ENCODE measurements around the gene NR2F6. TPM values are rescaled to one million over a fixed set of nuclear protein-coding genes. Genes with fewer than 3 reads are reported as not detected.

The NR2F6 gene
- total RNA-seq, 1 experiment from 2014 or later, result 26.3 TPM

DNA sequence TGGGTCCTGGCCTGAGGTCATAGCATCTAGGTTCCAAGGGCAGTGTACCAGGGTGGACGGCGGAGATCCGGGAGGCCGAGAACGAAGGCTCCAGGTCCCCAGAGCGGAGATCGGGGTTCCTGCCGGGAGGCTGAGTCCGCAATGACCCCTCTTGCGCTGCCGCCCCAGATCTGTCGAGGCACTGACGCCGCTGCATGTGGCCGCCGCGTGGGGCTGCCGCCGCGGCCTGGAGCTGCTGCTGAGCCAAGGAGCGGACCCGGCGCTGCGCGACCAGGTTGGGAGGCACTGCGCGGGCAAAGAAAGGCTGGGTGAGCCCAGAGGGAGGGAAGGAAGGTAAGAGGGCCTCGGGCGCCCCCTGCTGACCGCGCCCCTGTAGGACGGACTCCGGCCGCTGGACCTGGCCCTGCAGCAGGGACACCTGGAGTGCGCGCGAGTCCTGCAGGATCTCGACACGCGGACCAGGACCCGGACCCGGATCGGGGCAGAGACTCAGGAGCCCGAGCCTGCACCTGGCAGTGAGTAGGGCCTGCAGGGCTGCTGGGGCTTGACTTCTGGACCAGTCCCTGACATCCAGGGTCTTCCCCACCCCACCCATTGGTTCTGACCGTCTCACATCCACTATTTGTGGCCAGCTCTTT lies 36.9 kb upstream of the NR2F6 start:
- intact Hi-C loops (cut with micrococcal nuclease; ENCODE audit: unreplicated experiment), result loop anchor here (2.0 to 10.0 kb wide), 3 partner anchors 78 to 508 kb away; no protein-coding TSS in a partner anchor
- CTCF ChIA-PET, result interaction anchor here (0.6 kb wide), 1 partner anchor 570 kb away, joined by 6 read pairs; no protein-coding TSS in a partner anchor

DNA sequence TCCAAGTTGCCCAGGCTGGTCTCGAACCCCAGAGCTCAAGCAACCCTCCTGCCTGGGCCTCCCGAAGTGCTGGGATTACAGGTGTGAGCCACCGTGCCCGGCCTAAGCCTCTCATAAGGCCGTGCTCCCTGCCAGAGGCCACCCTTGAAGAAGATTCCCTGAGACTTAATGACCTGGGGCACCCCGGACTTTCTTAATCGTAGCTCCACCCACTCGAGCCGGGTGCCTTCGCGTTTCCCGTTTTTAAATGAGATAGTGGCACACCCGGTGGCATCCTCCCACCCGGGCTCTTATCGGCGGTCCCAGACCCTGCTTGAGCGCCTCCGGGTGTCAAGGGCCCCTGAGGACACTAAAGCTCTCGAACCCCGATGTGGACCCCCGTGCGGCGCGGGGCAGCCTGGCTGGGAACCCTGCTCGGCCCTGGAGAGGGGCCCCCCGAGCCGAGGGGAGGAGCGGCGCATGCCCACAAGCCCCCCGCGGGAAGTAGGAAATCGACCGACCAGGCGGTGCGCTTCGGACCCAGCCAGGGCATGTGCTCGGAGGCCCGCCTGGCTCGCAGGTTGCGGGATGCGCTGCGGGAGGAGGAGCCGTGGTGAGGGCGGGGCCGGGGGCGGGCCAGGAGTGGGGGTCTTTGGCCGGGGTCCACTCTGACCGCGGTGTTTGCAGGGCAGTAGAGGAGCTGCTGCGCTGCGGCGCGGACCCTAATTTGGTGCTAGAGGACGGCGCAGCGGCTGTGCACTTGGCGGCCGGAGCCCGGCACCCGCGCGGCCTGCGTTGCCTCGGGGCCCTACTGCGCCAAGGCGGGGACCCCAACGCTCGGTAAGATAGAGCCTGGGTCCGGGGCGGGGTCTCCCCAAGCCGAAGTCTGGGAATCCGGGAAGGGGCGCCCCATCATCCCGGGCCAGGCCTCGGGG lies 35.9 kb upstream of the NR2F6 start, which contains the start of gene ANKLE1:
TSS of gene ANKLE1 (plus strand) at position 511 of the 914 bp plus-strand sequence. CDS start at position 531, 20 bp downstream.
- intact Hi-C loops (cut with micrococcal nuclease; ENCODE audit: unreplicated experiment), result loop anchor here (2.0 to 10.0 kb wide), 3 partner anchors 77 to 507 kb away; no protein-coding TSS in a partner anchor
- no peaks in the 10 kb centered on the region for H3K9me3 ChIP-seq (ENCODE audit: low read depth, low read length, poor library complexity, severe bottlenecking)
- CTCF ChIA-PET, result interaction anchor here (0.6 kb wide), 1 partner anchor 569 kb away, joined by 6 read pairs; no protein-coding TSS in a partner anchor
- BruUV-seq (replicated peaks), result no TSS peak
- H3K4me1 ChIP-seq (ENCODE audit: insufficient read depth, low read length, poor library complexity, severe bottlenecking), result peaks cover 4% of the 10 kb centered on the region
- no peaks in the 10 kb centered on the region for H3K27me3 ChIP-seq (replicated peaks; ENCODE audit: insufficient read depth, low read depth, low read length, poor library complexity)
- peaks cover 4% of the 10 kb centered on the region for H3K36me3 ChIP-seq (ENCODE audit: insufficient read depth, low read length, poor library complexity, severe bottlenecking)
- POLR2A ChIA-PET (ENCODE audit: low non-redundant PET), result no interaction called here
- peak within 1 kb of the TSS; percentile 29 for H3K27ac ChIP-seq (ENCODE audit: low read depth, low read length, poor library complexity, severe bottlenecking)
- peak within 1 kb of the TSS; percentile 55 for H3K4me3 ChIP-seq (ENCODE audit: low read depth, low read length, poor library complexity, severe bottlenecking)
- TF ChIP-seq, protein P1, sequence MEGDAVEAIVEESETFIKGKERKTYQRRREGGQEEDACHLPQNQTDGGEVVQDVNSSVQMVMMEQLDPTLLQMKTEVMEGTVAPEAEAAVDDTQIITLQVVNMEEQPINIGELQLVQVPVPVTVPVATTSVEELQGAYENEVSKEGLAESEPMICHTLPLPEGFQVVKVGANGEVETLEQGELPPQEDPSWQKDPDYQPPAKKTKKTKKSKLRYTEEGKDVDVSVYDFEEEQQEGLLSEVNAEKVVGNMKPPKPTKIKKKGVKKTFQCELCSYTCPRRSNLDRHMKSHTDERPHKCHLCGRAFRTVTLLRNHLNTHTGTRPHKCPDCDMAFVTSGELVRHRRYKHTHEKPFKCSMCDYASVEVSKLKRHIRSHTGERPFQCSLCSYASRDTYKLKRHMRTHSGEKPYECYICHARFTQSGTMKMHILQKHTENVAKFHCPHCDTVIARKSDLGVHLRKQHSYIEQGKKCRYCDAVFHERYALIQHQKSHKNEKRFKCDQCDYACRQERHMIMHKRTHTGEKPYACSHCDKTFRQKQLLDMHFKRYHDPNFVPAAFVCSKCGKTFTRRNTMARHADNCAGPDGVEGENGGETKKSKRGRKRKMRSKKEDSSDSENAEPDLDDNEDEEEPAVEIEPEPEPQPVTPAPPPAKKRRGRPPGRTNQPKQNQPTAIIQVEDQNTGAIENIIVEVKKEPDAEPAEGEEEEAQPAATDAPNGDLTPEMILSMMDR (conservative IDR thresholded peaks at IDR 0.05; ENCODE audit: low read depth, low read length), result no peak
- TF ChIP-seq EZH2 (IDR thresholded peaks at IDR 0.05; ENCODE audit: borderline replicate concordance, low read depth, low read length, poor library complexity, severe bottlenecking), result no peak
- peak; percentile 73 for DNase-seq (ENCODE audit: low spot score)

More for the DNA sequence above, 36.9 kb upstream of the NR2F6 start:
- Histone ChIP-seq H3K9me3 (ENCODE audit: low read depth, low read length, poor library complexity, severe bottlenecking) (no peaks in the 10 kb centered on the region), H3K27me3 (replicated peaks; ENCODE audit: insufficient read depth, low read depth, low read length, poor library complexity) (no peaks in the 10 kb centered on the region), H3K4me1 (ENCODE audit: insufficient read depth, low read length, poor library complexity, severe bottlenecking) (peaks cover 4% of the 10 kb centered on the region), H3K4me3 (ENCODE audit: low read depth, low read length, poor library complexity, severe bottlenecking) (peak overlapping the region; percentile 55), H3K27ac (ENCODE audit: low read depth, low read length, poor library complexity, severe bottlenecking) (peak overlapping the region; percentile 29), H3K36me3 (ENCODE audit: insufficient read depth, low read length, poor library complexity, severe bottlenecking) (no peaks in the 10 kb centered on the region)
- BruUV-seq (replicated peaks), result no TSS peak
- TF ChIP-seq, protein P1 (conservative IDR thresholded peaks at IDR 0.05; ENCODE audit: low read depth, low read length), result peak; percentile 93
- no peak for TF ChIP-seq EZH2 (IDR thresholded peaks at IDR 0.05; ENCODE audit: borderline replicate concordance, low read depth, low read length, poor library complexity, severe bottlenecking)
- POLR2A ChIA-PET (ENCODE audit: low non-redundant PET), result no interaction called here
- DNase-seq (ENCODE audit: low spot score), result peak; percentile 89

DNA sequence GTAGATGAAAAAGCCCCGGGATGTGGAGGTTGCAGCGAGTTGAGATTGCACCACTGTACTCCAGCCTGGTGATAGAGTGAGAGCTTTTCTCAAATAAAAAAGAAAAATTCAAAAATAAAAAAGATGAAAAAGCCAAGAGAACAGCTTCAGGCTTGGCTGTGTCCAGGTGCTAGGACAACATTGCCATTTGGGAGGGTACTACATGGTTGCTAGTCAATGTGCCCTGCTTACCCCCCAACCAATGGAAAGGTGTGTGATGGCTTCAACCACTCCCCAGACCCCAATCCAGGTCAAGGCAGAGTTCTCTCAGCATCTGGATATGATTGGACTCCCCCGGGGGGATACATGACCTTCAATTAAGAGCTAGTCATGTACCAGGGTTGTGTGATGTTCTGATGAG lies 33.7 kb upstream of the NR2F6 start:
- no peak for DNase-seq (ENCODE audit: low spot score)
- intact Hi-C loops (cut with micrococcal nuclease; ENCODE audit: unreplicated experiment), result no loop called here

More for the DNA sequence above, 33.7 kb upstream of the NR2F6 start:
- peaks cover 12% of the 10 kb centered on the region for H3K36me3 ChIP-seq (ENCODE audit: insufficient read depth, low read length, poor library complexity, severe bottlenecking)
- no peak overlapping the region for H3K4me3 ChIP-seq (ENCODE audit: low read depth, low read length, poor library complexity, severe bottlenecking)
- H3K27me3 ChIP-seq (replicated peaks; ENCODE audit: insufficient read depth, low read depth, low read length, poor library complexity), result no peaks in the 10 kb centered on the region
- BruUV-seq (replicated peaks), result no TSS peak
- ChIA-PET POLR2A (ENCODE audit: low non-redundant PET) (no interaction called here), CTCF (interaction anchor here (0.5 kb wide), 1 partner anchor 13 kb away, joined by 3 read pairs; no protein-coding TSS in a partner anchor)
- no peak for TF ChIP-seq EZH2 (IDR thresholded peaks at IDR 0.05; ENCODE audit: borderline replicate concordance, low read depth, low read length, poor library complexity, severe bottlenecking)
- TF ChIP-seq, protein P1 (conservative IDR thresholded peaks at IDR 0.05; ENCODE audit: low read depth, low read length), result no peak
- no peaks in the 10 kb centered on the region for H3K9me3 ChIP-seq (ENCODE audit: low read depth, low read length, poor library complexity, severe bottlenecking)
- H3K27ac ChIP-seq (ENCODE audit: low read depth, low read length, poor library complexity, severe bottlenecking), result no peak overlapping the region
- peaks cover 4% of the 10 kb centered on the region for H3K4me1 ChIP-seq (ENCODE audit: insufficient read depth, low read length, poor library complexity, severe bottlenecking)
